RWPE2 (cell line): ENCODE data around the gene UBE2C.
"Not testable (repeated sequence)": the region's sequence is repeated elsewhere in the genome, so short reads cannot be mapped to it uniquely, and the experiment has no call there.

ENCODE experiments used
- ATAC-seq: fragments of 200-7000 bp; cut with Tn5 transposase; 3 replicates; pipeline ENCODE4 v1.9.1; 2021; ENCODE audit warnings: low read depth
- DNase-seq: peaks from one replicate; pipeline ENCODE4 v3.0.0-alpha.2; 2020; ENCODE audit warnings: low spot score
- H3K27ac ChIP-seq: fragments of 450-650 bp; 2 replicates; pipeline ENCODE4 v1.5.1; 2017; ENCODE audit warnings: mild to moderate bottlenecking; ENCODE audit not compliant: poor library complexity, severe bottlenecking
- H3K27me3 ChIP-seq: fragments of 250-450 bp; sonication (Bioruptor Pico); 2 replicates; pipeline ENCODE4 v1.5.1; 2021; ENCODE audit warnings: mild to moderate bottlenecking, moderate library complexity; ENCODE audit not compliant: insufficient read depth, poor library complexity, severe bottlenecking
- H3K36me3 ChIP-seq: fragments of 250-450 bp; sonication (Bioruptor Pico); 2 replicates; pipeline ENCODE4 v1.5.1; 2020; ENCODE audit warnings: low read depth, mild to moderate bottlenecking, moderate library complexity
- H3K4me1 ChIP-seq: fragments of 250-450 bp; sonication (Bioruptor Pico); 2 replicates; pipeline ENCODE4 v1.5.1; 2021; ENCODE audit warnings: mild to moderate bottlenecking, moderate library complexity; ENCODE audit not compliant: insufficient read depth, poor library complexity, severe bottlenecking
- H3K4me3 ChIP-seq: fragments of 250-450 bp; sonication (Bioruptor Pico); 2 replicates; pipeline ENCODE4 v1.5.1; 2021; ENCODE audit warnings: mild to moderate bottlenecking, moderate library complexity; ENCODE audit not compliant: severe bottlenecking
- H3K9me3 ChIP-seq: fragments of 250-450 bp; sonication (Bioruptor Pico); 2 replicates; pipeline ENCODE4 v1.5.1; 2021; ENCODE audit warnings: mild to moderate bottlenecking, moderate library complexity; ENCODE audit not compliant: severe bottlenecking
- TF ChIP-seq, protein P1 (sequence below): fragments of 450-650 bp; IDR thresholded peaks from one replicate; pipeline ENCODE4 v1.5.1; 2017; ENCODE audit warnings: mild to moderate bottlenecking, moderate library complexity; ENCODE audit not compliant: poor library complexity, severe bottlenecking

The UBE2C gene

DNA sequence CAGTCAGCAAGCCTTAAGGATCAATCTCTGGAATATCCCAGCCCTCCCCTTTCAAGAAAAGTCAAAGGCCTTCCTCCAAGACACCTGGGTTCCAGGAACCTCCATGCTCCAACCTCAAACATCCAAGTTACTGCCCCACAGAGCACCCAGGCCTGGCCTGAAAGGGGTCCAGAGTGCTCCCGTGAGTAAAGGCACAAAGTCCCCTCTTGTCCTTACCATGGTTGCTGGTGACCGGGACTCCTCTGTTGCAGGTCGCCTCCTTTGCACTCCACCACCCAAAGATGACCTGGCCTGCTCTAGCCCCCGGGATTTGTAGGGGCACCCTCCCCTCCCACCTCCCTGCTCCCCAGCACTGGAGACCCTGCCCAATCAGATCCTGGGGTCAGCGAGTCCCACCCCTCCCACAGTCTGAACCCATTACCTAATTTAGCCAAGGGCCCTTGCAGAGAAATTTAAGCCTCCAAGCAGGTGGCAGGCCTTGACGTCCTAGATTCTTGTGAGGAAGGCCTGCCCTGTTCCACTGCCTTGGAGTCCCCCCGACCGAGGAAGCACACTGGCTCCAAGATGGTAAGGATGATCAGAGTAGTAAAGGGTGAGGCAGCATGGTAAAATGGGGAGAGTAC lies 14.7 kb downstream of the UBE2C start, which contains the start of gene TNNC2:
Gene TNNC2, minus strand, starts transcription at position 283 of the 623 bp plus-strand sequence. Its CDS starts 64 bp downstream, at position 219.
- Histone ChIP-seq H3K4me1 (no peaks in the 10 kb centered on the region), H3K27me3 (peaks cover 15% of the 10 kb centered on the region), H3K27ac (no peak within 1 kb of the TSS), H3K9me3 (no peaks in the 10 kb centered on the region), H3K4me3 (no peak within 1 kb of the TSS), H3K36me3 (no peaks in the 10 kb centered on the region)
- DNase-seq (no peak), ATAC-seq (no peak)
- TF ChIP-seq, protein P1, sequence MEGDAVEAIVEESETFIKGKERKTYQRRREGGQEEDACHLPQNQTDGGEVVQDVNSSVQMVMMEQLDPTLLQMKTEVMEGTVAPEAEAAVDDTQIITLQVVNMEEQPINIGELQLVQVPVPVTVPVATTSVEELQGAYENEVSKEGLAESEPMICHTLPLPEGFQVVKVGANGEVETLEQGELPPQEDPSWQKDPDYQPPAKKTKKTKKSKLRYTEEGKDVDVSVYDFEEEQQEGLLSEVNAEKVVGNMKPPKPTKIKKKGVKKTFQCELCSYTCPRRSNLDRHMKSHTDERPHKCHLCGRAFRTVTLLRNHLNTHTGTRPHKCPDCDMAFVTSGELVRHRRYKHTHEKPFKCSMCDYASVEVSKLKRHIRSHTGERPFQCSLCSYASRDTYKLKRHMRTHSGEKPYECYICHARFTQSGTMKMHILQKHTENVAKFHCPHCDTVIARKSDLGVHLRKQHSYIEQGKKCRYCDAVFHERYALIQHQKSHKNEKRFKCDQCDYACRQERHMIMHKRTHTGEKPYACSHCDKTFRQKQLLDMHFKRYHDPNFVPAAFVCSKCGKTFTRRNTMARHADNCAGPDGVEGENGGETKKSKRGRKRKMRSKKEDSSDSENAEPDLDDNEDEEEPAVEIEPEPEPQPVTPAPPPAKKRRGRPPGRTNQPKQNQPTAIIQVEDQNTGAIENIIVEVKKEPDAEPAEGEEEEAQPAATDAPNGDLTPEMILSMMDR: no peak

DNA sequence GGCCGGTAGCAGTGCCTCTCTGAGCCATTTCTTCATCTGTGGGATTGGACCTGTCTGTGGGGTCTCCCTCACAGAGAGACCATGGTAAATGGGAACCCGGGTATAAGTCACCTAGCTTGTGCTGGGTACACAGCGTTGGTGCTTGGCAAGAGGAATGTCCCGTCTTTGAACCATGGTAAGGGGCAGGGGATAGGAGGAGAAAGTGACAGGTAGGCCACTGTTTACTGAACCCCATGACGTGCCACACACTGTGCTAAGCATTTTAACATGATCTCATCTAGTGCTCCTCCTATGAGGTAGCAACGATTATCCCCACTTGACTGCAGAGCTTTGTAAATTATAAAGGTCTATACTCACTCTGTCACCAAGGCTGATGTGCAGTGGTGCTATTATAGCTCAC lies 15.3 kb downstream of the UBE2C start:
- no peak overlapping the region for H3K27ac ChIP-seq
- H3K27me3 ChIP-seq: peaks cover 14% of the 10 kb centered on the region
- no peaks in the 10 kb centered on the region for H3K9me3 ChIP-seq
- no peak for DNase-seq
- TF ChIP-seq, protein P1: no peak
- no peak overlapping the region for H3K4me3 ChIP-seq
- H3K4me1 ChIP-seq: no peaks in the 10 kb centered on the region
- H3K36me3 ChIP-seq: no peaks in the 10 kb centered on the region
- ATAC-seq: no peak

DNA sequence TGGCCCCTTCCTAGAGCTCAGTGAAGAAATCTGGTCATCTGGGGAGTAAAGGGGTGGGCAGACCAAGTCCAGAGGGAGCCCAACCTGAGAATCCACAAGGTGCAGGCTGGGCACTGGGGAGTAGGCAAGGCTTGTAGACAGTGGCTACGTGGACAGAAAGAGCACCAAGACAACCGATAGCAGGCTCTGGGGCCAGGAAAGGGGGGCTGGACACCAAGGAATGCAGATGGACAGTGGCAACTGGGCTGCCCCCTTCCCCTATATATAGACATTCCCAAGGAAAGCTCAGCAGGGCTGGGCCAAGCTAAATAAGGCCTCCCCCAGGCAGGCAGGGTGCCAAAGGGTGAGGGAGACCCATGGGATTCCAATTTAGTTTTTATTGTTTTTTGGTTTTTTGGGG lies 16.1 kb downstream of the UBE2C start:
- peaks cover 3% of the 10 kb centered on the region for H3K4me1 ChIP-seq
- peaks cover 5% of the 10 kb centered on the region for H3K27me3 ChIP-seq
- H3K9me3 ChIP-seq: no peaks in the 10 kb centered on the region
- TF ChIP-seq, protein P1: no peak
- ATAC-seq (no peak), DNase-seq (no peak)
- H3K4me3 ChIP-seq: no peak overlapping the region
- no peak overlapping the region for H3K27ac ChIP-seq
- no peaks in the 10 kb centered on the region for H3K36me3 ChIP-seq

DNA sequence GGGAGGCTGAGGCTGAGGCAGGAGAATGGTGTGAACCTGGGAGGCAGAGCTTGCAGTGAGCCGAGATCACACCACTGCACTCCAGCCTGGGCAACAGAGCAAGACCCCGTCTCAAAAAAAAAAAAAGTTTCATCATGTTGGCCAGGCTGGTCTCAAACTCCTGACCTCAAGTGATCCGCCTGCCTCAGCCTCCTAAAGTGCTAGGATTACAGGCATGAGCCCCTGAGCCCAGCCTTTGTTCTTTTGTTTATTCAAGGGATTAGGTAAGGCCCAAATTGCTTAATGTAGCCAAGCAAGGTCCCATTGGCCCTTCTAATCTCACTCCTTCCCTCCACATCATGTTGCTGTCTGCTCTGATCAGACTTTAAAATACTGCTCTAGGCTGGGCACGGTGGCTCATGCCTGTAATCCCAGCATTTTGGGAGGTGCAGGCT lies 17.2 kb downstream of the UBE2C start:
- DNase-seq, H3K27ac ChIP-seq, H3K9me3 ChIP-seq, H3K4me3 ChIP-seq, H3K4me1 ChIP-seq, ATAC-seq, H3K27me3 ChIP-seq, H3K36me3 ChIP-seq: not testable (repeated sequence)

DNA sequence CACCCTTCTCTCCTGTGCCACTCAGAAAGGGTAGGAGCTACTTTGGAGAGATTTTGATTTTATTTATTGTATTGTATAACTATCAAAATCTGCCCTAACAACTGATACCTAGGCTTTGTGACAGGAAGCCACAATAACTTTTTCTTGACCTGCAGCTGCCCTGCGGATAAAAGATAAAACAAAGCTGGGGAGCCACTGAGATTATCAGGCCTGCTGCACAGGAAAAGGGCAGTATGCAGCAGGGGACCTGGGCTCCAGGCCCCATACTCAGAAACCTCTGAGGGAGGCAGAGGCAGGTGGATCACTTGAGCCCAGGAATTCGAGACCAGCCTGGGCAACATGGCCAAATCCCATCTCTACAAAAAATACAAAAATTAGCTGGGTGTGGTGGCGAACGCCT lies 20.2 kb downstream of the UBE2C start:
- no peaks in the 10 kb centered on the region for H3K9me3 ChIP-seq
- DNase-seq (no peak), ATAC-seq (no peak)
- H3K4me1 ChIP-seq: peaks cover 15% of the 10 kb centered on the region
- TF ChIP-seq, protein P1: no peak
- no peak overlapping the region for H3K4me3 ChIP-seq
- H3K27ac ChIP-seq: peak overlapping the region; percentile 54
- H3K36me3 ChIP-seq: no peaks in the 10 kb centered on the region
- H3K27me3 ChIP-seq: no peaks in the 10 kb centered on the region
